NK-92 treated with Interleukin-12 subunit alpha and Interleukin-12 subunit beta, amount 100 ng/mL, for 24 hours (cell line): ENCODE data around the gene SRRM5.
A peak's percentile ranks its signal among the peaks of the same experiment; 100 is the strongest.
"Not testable (repeated sequence)": the region's sequence is repeated elsewhere in the genome, so short reads cannot be mapped to it uniquely, and the experiment has no call there.

Experiments used
- DNase-seq: peaks from one replicate; lab custom pipeline; 2025; lab: John Stamatoyannopoulos, UW

SRRM5 gene

DNA sequence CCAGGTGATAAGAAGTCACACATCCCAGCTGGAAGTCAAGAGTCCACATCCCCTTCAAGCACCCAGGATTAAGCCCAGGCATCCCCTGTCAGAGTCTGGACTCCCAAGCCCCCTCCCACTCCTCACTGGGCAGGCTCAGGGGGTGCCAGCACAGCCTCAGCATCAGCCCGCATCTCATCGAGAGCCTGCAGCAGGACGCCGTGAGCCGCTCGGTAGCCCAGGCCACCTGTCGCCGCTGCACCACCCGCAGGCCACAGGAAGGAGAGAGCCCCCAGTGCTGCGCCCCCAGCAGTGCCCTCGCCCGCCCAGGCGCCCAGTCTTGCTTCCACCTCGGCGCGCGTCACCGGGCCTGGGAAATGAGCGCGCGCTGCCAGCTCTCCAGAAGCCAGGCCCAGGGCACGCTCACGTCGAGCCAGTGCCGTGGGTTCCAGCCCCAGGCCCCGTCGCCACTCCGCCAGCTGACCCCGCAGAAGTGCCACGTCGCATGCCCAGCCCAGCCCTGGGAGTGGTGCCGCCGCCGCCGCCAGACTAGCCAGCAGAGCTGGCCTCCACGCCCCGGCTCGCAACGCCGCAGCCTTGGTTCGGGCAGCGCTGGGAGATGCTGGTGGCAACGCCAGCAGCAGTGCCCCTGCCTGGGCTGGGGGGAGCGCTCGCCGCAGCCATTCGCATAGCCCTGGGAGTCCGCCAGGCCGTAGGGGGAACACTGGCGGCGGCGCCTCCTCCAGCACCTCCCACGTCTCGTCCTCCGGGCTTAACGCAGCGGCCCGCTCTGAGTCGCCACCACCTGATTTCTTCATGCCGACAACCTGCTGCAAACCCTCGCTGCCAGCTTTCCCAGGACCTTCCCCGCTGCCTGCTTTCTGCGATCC lies 19.8 kb upstream of the SRRM5 start:
- DNase-seq = no peak

DNA sequence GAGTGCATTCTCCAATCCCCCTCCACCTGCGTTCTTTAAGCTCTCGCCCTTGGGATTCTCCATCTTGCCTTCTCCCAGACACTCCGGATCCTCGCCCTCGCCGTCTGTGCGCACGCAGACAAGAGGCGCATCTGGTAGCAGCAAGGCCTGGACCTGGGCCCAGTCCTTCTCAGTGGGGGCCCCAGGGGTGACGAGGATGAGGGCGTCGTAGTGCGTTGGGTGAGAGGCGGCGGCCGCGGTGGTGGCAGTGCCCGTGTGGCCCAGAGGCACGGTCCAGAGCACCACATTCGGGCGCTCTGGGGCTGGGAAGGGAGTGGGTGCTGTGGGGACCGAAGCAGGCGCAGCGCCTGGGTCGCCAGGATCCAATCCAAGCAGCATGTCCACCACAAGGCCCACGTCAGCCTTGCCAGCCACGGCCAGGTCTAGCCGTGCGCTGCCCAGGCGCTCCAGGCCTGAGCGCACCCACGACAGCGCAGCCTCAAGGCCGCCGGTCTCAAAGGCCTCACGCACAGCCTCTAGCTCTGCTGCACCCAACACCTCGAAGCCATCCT lies 19.0 kb upstream of the SRRM5 start:
- DNase-seq = no peak

DNA sequence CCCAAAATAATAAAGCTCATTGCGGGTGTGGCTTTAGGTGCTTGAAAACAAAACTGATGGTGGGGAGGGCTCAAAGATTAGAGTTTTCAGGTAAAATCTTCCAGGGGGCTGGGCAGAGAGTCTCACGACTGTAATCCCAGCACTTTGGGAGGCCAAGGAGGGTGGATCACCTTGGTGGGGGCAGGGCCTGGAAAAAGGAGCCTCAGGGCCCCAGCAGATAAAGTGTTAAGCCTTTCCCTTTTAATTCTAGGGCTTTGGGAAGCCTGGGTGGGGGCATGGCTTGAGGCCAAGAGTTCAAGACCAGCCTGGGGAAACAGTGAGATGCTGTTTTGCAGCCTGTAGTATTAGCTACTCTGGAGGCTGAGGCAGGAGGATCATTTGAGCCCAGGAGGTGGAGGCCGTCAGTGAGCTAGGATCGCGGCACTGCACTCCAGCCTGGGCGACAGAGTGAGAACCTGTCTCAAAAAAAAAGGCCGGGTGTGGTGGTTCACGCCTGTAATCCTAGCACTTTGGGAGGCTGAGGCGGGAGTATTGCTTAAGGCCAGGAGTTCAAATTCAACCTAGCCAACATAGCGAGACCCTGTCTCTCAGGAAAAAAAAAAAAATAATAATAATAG lies 17.7 kb upstream of the SRRM5 start:
- no peak for DNase-seq

DNA sequence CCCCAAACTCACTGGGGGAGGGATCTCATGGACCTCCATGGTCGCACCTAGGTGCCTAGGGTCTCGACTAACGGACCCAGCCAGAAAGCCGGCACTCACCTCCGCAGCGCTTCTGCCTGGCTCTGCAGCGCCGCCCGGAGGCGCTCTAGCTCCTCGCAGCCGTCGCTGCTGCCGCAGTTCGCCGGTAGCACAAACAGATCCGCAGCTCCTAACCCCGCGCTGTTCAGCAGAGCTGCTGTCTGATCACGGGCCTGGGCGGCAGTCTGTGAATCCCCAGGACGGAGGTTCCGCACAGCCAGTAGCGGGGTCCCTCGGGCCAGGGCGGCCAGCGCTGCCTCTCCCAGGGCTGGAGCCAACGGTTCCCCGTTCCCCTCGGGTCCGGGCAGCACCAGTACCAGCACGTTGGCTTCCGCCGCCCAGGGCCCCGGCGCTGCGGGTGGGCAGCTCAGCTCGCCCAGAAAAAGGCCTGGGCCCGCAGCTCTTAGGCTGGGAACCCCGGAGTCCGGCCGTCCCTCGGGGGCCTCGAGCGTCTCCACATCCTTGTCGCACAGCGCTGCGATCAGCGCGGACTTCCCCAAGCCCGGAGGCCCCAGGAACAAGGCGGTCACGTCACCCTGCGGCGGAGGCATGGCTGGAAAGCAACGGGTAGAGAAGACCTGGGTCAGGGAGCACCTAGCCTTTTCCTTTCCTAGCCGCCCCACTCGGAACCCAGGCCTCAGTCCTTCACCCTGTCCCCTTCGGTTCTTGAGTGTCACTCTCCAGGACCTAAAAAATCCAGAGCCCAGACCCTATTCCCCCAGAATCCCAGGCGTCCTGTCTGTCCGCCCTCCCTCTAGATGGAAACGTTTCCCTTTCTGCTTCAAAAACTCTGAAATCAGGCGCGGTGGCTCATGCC lies 16.9 kb upstream of the SRRM5 start:
- DNase-seq = no peak

DNA sequence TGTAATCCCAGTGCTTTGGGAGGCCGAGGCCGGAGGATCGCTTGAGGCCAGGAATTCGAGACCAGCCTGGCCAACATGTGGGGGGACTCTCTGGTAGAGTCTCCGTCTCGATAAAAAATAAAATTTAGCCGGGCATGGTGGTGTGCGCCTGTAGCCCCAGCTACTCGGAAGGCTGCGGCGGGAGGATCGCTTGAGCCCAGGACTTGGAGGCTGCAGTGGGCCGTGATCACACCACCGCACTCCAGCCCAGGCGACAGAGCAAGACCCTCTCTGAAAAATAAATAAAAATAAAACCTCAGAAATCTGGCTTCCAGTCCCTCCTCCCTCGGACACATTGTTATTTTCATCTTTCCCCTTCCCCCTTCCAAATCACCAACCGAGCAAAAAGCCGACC lies 16.3 kb upstream of the SRRM5 start:
- no peak for DNase-seq

DNA sequence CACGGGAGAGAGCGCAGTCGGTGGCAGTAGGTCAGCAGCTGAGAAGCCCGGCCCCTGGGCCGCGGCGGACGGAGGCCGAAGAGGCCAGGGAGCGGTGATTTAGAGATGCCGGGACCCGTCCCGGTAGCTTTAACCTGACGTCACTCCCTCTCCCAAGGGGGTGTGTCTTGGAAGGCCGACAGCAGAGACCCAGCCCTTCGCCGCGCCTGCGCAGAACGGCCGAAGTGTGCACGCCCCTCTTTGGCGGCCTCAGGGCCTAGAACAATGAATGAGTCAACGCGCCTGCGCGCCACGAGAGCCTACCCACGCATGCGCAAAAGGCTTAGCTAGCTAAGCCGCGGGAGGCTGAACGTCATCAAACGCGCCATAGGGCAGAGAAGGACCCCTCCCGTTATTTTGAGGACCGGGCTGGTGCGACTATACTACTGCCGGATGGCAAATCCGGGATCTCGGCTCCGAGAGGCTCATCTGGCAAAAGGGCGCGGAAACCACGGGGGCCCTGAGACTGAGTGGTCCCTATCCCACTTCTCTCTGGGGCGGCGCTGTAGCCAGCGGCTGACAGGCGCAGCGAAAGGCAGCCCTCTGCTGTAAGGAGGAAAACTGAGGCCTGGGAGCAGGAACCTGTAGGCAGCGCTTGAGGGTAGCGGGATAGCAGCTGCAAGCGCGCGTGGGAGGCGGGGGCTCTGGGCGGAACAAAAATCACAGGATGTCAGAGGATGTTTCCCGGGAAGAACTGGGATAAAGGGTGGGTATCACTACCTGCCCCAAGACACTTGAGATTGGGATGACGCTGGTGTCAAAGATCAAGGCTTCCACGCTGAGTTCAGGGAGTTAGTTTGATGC lies 15.7 kb upstream of the SRRM5 start, which contains the start of the genes IRGQ and ZNF576:
Gene IRGQ (minus strand): TSS at position 136 of the 843 bp plus-strand sequence. CDS start 796 bp downstream, outside the sequence.
Gene ZNF576 (plus strand): TSS at position 597 of the 843 bp plus-strand sequence. CDS start 514 bp downstream, outside the sequence.
- DNase-seq = peak; percentile 99

DNA sequence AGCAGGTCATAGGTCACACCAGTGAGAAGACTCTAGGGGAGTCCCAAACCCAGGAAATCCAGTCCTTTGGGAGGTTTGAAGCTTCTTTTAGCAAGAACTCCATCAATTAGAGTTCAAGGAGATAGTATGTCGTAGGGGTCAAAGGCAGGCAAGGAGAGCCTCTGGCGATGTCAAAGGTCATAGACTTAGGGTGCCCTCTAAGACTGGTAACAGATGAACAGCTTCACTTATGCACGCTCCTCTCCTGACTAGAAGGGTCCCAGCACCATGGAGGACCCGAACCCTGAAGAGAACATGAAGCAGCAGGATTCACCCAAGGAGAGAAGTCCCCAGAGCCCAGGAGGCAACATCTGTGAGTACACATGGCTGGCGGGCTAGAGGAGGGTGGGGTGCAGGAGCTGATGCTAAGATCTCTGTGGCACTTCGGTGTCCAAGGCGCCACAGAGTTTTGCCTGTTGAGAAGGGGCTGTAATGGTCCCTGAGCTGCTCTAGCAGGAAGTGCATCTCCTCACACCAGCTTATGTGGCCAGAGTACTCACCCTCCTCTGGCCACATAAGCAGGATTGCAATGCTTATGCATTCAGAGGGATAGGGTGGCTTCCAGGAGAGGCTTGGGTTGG lies 14.9 kb upstream of the SRRM5 start:
- no peak for DNase-seq

DNA sequence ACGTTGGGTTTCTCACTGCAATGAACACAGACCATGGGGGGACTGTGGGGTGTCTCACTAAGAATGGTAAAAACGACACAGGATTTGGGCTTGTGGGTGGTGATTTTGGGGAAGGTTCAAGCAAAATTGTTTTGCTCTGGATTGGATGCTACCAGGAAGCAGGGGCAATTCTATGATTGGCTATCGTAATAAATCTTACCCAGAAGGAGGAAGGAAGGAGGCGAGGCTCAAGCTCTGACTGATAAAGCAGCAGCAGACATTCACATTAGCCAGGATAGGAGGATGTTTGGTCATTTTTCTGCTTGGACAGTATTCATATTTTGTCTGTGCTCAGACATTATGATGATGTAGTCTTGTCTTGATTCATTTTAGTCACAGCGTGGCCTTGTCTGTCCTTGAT lies 14.0 kb upstream of the SRRM5 start:
- DNase-seq = no peak

DNA sequence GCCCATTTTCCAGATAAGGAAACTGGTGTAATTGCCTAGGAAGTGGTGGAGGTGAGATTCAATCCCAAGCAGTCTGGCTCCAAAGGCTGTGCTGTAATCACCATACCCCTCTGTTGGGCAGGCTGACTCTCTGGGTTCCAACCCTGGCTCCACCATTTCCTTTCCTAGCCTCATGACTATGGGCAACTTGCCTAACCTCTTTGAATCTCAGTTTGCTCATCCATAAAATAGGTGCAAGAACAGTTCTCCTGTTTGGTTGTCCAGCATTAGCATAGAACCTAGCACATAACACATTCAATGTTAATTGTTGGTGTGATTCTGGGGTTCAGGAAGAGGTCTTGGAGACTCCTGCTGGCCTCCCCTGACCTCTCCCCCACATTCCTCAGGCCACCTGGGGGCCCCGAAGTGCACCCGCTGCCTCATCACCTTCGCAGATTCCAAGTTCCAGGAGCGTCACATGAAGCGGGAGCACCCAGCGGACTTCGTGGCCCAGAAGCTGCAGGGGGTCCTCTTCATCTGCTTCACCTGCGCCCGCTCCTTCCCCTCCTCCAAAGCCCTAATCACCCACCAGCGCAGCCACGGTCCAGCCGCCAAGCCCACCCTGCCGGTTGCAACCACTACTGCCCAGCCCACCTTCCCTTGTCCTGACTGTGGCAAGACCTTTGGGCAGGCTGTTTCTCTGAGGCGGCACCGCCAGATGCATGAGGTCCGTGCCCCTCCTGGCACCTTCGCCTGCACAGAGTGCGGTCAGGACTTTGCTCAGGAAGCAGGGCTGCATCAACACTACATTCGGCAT lies 13.2 kb upstream of the SRRM5 start:
- DNase-seq = no peak

DNA sequence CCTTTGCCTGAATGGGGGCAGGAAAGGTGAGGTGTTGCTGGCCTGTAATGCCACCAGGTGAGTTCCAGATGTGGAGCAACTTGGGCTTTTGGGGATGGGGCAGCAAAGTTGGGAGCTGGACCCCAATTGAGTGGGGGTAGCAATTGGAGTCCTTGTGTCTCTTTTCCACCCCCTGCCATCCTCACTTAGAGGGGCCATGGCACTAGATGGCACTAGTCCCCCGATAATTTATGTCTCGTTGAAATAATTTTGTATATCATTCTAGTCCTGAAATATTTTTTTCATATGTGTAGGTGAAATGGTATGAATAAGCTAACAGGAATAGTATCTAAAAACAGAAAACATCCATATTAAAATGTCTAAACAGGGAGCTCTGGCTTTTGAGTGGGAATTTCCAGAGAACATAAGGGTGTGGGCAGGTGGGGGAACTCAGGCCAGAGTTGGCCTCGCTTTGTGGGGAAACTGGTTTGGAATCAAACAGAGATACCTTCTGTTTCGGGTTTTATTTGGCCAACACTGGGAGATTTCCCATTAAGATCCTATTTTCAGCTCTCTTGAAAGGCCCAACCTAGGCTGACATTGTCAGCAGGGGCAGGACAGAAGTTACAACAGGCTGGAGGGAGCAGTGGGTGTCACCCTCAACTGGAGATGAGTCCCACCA lies 12.1 kb upstream of the SRRM5 start:
- DNase-seq = no peak

DNA sequence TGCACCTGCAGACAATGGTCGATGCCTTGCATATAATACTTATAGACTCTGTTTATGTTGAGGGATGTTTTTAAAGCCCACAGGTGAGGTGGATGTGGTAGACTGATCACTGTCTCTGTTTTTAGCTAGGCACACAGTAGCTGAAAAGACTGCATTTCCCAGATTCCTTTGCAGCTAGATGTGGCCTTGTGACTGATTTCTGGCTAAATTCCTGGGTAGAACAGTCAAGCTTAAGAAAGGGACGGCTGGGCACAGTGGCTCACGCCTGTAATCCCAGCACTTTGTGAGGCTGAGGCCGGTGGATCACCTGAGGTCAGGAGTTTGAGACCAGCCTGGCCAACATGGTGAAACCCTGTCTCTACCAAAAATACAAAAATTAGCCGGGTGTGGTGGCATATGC lies 11.6 kb upstream of the SRRM5 start:
- DNase-seq = not testable (repeated sequence)

DNA sequence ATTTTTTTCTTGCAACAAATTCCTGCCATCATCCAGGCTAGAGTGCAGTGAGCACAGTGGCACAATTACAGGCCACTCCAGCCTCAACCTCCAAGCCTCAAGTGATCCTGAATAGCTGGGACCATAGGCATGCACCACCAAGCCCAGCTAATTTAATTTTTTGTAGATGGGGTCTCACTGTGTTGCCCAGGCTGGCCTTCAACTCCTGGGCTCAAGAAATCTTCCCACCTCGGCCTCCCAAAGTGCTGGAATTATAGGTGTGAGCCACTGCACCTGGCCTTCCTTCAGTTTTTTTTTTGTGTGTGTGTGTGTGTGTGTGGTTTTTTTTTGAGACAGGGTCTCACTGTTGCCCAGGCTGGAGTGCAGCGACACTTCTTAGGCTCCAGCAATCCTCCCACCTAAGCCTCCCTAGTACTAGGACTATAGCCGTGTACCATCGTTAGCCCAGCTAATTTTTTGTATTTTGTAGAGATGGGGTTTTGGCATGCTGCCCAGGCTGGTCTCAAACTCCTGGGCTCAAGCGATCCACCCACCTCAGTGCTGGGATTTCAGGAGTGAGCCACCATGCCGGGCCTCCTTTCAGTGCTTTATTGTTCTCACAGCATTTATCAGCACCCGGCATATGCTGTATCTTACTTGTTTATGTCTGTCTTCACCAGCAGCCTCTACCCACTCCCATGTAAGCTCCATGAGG lies 5.9 kb upstream of the SRRM5 start:
- no peak for DNase-seq

DNA sequence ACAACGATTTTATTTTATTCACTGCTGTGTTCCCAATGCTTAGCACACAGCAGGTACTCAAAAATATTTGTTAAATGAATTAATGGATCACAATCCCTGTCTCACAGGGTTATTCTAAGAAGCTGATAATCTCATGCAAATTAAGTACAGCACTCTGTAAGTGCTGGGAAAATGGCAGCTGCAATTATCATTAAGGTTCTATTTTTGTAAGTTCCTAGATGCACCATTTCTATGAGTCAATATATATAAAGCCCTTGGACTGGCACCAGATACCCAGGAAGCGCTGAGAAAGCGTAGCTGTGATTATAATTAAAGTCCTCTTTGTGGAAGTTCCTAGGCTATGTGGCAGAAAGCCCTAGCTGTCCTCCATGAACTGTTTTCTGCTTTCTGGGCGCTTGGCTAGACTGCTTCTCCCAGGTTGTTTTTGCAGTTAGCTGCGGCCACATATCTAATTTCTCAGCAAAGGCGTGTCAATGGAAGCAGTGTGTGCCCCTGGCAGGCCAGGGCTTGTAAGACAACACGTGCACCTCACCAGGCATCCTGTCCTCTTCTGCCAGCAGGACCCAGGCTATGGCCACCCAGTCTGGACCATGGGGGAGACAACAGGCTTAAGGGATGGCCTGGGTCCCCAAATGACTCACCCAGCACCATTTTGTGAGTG lies 5.2 kb upstream of the SRRM5 start:
- no peak for DNase-seq

DNA sequence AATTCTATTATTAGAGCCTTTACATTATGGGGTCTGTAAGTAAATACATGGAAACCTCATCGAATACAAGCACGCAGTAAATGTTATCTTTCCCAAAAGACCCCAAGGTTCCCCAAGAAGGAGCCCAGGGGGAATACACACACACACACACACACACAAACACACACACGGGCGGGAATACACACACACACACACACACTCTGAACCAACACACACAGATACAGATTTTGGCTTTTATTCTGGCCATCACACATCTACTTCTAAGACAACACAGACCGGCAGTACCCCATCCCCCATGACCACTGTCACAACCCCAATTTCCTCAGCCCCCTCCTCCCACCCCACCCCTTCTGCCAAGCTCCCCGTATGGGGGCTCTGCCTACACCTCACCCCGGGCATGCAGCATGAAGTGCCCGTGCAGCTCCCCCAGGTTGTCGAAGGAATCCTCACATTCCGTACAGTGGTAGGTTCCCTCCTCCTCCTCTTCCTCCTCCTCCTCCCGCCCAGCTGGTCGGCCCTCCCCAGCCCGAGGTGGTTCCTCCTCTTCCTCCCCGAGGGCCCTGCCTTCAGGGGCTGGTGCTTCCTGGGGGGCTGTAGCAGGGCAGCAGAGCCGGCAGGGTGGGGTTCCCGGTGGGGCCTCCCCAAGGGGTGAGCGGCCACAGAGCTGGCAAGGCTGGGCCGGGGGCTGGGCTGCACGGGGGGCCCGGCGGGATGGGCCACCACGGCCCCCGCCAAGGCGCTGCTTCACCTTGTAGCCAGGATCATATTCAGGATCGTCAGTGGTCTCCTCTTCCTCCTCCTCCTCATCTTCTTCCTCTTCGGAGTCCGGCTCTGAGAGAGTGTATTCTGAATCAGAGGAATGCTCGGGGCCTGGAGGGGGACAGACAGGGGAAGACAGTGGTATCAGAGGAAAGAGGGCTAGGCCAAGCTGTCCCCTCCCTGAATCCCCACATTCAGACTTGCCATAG lies 4.4 kb upstream of the SRRM5 start:
- no peak for DNase-seq

DNA sequence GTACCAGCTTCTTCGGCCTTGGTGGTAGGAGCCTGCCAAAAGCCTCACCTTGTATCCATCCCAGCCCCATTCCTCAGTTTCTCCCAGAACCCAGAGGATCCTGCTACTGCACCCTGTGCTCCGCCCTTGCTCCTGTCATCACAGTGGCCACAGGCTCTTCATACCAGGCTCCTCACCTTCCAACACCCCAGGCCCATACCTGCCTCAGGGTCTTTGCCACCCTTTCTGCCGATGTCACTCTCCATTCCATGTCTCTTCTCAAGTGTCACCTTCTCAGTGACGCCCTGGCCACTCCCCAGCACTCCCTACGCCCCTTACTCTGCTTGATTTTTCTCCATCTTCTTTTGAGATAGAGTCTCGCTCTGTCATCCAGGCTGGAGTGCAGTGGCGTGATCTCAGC lies 2.0 kb upstream of the SRRM5 start:
- no peak for DNase-seq

DNA sequence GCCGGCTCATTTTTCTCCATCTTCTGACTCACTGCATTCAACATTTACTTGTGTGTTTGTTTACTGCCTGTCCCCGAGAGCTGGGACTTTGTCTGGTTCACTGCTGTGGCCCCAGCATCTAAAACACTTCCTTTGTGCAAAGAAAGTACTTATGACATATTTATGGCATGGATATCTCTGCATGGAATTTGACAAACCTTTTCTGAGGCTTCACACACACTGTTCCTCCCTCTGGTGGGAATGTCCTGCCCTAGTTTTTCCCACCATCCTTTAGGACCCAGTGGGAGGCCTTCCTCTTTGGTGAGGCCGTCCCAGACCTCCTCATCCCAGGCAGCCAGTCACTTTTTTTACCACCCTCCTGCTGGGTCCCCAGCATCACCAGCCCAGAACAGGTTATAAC lies 1.4 kb upstream of the SRRM5 start:
- DNase-seq = no peak

DNA sequence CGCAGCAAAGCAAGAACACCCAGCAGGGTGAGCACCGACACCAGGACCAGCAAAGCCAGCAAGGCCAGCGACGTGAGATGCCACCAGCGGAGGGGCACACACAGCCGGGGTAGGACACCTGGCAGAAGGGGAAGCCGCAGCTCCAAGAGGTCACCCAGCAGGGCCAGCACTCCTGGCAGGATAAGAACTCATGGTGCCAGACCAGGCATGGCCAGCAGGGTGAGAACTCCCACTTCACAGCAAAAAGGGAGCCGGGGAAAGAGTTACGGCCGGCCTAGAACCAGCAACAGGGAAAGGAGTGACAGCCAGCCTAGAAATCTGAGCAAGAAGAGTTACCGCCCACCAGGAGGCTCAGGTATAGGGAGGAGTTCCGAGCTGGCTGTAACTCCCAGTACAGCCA lies 486 bp downstream of the SRRM5 start:
- DNase-seq = no peak
